ENCODE results near the gene PACRG. TPM values are rescaled to one million over a fixed set of nuclear protein-coding genes. Genes with fewer than 3 reads are reported as not detected.

PACRG gene
- total RNA-seq, 1 donor from 2014 or later, result 0.20 TPM

GRCh38 chr6:163083141-163083540, 355.4 kb downstream of the PACRG start:
- DNase-seq (ENCODE audit: low read depth in 2 of 2), result no peak

GRCh38 chr6:163085426-163085825, 357.7 kb downstream of the PACRG start:
- no peak for DNase-seq (ENCODE audit: low read depth in 2 of 2)

GRCh38 chr6:163085861-163086623, 358.3 kb downstream of the PACRG start:
- no peak for DNase-seq (ENCODE audit: low read depth in 2 of 2)

GRCh38 chr6:163086624-163086920, 358.8 kb downstream of the PACRG start:
- no peak for DNase-seq (ENCODE audit: low read depth in 2 of 2)

GRCh38 chr6:163087981-163088380, 360.2 kb downstream of the PACRG start:
- no peak for DNase-seq (ENCODE audit: low read depth in 2 of 2)

- DNase-seq (ENCODE audit: low read depth in 2 of 2), result no peak
Observed at GRCh38 chr6:163092876-163093275, 365.1 kb downstream of the PACRG start.

GRCh38 chr6:163094881-163095280, 367.1 kb downstream of the PACRG start:
- no peak for DNase-seq (ENCODE audit: low read depth in 2 of 2)

- no peak for DNase-seq (ENCODE audit: low read depth in 2 of 2)
Observed at GRCh38 chr6:163095401-163095800, 367.6 kb downstream of the PACRG start.

GRCh38 chr6:163098827-163099479, 371.2 kb downstream of the PACRG start:
- DNase-seq (ENCODE audit: low read depth in 2 of 2), result no peak

- DNase-seq (ENCODE audit: low read depth in 2 of 2), result no peak
Observed at GRCh38 chr6:163099621-163100171, 371.9 kb downstream of the PACRG start.

GRCh38 chr6:163100259-163100658, 372.5 kb downstream of the PACRG start:
- no peak for DNase-seq (ENCODE audit: low read depth in 2 of 2)

- no peak for DNase-seq (ENCODE audit: low read depth in 2 of 2)
Observed at GRCh38 chr6:163113358-163113962, 385.7 kb downstream of the PACRG start.

GRCh38 chr6:163118941-163119340, 391.2 kb downstream of the PACRG start:
- no peak for DNase-seq (ENCODE audit: low read depth in 2 of 2)

GRCh38 chr6:163120223-163120622, 392.4 kb downstream of the PACRG start:
- DNase-seq (ENCODE audit: low read depth in 2 of 2), result no peak

GRCh38 chr6:163121270-163121669, 393.5 kb downstream of the PACRG start:
- DNase-seq (ENCODE audit: low read depth in 2 of 2), result no peak

- no peak for DNase-seq (ENCODE audit: low read depth in 2 of 2)
Observed at GRCh38 chr6:163122365-163122764, 394.6 kb downstream of the PACRG start.

- DNase-seq (ENCODE audit: low read depth in 2 of 2), result no peak
Observed at GRCh38 chr6:163123098-163123497, 395.3 kb downstream of the PACRG start.

- DNase-seq (ENCODE audit: low read depth in 2 of 2), result no peak
Observed at GRCh38 chr6:163126741-163127140, 399.0 kb downstream of the PACRG start.

GRCh38 chr6:163127587-163127986, 399.8 kb downstream of the PACRG start:
- no peak for DNase-seq (ENCODE audit: low read depth in 2 of 2)

- no peak for DNase-seq (ENCODE audit: low read depth in 2 of 2)
Observed at GRCh38 chr6:163128324-163128723, 400.6 kb downstream of the PACRG start.

GRCh38 chr6:163132050-163132750, 404.4 kb downstream of the PACRG start:
- DNase-seq (ENCODE audit: low read depth in 2 of 2), result no peak

- no peak for DNase-seq (ENCODE audit: low read depth in 2 of 2)
Observed at GRCh38 chr6:163133017-163133416, 405.2 kb downstream of the PACRG start.

Measured in lung microvascular endothelial cell (primary cell).